GM23338 (cell line): ENCODE measurements around the gene TEX14. TPM values are rescaled to one million over a fixed set of nuclear protein-coding genes. Genes with fewer than 3 reads are reported as not detected.

ENCODE experiments used
- EZH2 ChIP-seq: fragments of 200-600 bp; sonication (generic); IDR thresholded peaks from one replicate; pipeline ENCODE4 v1.8.0; 2017; ENCODE audit warnings: antibody characterized with exemption, mild to moderate bottlenecking, low read depth; ENCODE audit not compliant: unreplicated experiment
- EZH2phosphoT487 ChIP-seq: fragments of 200-600 bp; sonication (generic); IDR thresholded peaks from one replicate; pipeline ENCODE4 v1.8.1; 2018; ENCODE audit warnings: antibody characterized with exemption; ENCODE audit not compliant: unreplicated experiment
- JUNB ChIP-seq: IDR thresholded peaks from one replicate; pipeline ENCODE4 v1.6.1; 2016; ENCODE audit warnings: antibody characterized with exemption; ENCODE audit not compliant: unreplicated experiment
- STAT1 ChIP-seq: IDR thresholded peaks from one replicate; pipeline ENCODE4 v1.6.1; 2016; ENCODE audit warnings: antibody characterized with exemption; ENCODE audit not compliant: unreplicated experiment
- ZNF114 ChIP-seq: fragments of 250-450 bp; sonication (Bioruptor Pico); IDR thresholded peaks from 2 replicates; pipeline ENCODE4 v1.5.0; 2020; ENCODE audit warnings: mild to moderate bottlenecking, moderate library complexity
- ZNF331 ChIP-seq: fragments of 250-450 bp; sonication (Bioruptor Pico); IDR thresholded peaks from 2 replicates; pipeline ENCODE4 v1.5.0; 2020; ENCODE audit warnings: low read depth, mild to moderate bottlenecking, moderate library complexity
- polyA plus RNA-seq: library from polyadenylated mRNA; unstranded; fragments of >200 nt; fragmentation: Nextera tagmentation; extraction: Ambion mirVana; gene quantifications from 2 replicates; pipeline ENCODE4 v1.2.1, GENCODE V29; 2016
- total RNA-seq: library from RNA; depleted of rRNA; stranded (reverse); fragments of >200 nt; shearing (Covaris generic); gene quantifications from 2 replicates; pipeline ENCODE4 v1.2.3, GENCODE V29; 2014
- TF ChIP-seq, protein P1 (sequence below): fragments of 250-450 bp; sonication (Bioruptor Pico); IDR thresholded peaks from 2 replicates; pipeline ENCODE4 v1.5.0; 2020; ENCODE audit warnings: mild to moderate bottlenecking, moderate library complexity
- TF ChIP-seq, protein P2 (sequence below), 2 experiments: fragments of 200-600 bp in 1 of 2; sonication (generic) in 1 of 2; conservative IDR thresholded peaks; 2 replicates each; pipeline versions ENCODE4 v1.5.1 to v1.6.1; 2016 to 2017; ENCODE audit warnings: antibody characterized with exemption in 2 of 2, low read depth in 2 of 2, mild to moderate bottlenecking in 2 of 2, moderate library complexity in 1 of 2
- TF ChIP-seq, protein P3 (sequence below): IDR thresholded peaks from 2 replicates; pipeline ENCODE4 v1.6.1; 2016; ENCODE audit warnings: antibody characterized with exemption

Gene TEX14
- total and polyA plus RNA-seq, 2 experiments from 2014 or later, result 0.80 to 2.6 TPM

DNA sequence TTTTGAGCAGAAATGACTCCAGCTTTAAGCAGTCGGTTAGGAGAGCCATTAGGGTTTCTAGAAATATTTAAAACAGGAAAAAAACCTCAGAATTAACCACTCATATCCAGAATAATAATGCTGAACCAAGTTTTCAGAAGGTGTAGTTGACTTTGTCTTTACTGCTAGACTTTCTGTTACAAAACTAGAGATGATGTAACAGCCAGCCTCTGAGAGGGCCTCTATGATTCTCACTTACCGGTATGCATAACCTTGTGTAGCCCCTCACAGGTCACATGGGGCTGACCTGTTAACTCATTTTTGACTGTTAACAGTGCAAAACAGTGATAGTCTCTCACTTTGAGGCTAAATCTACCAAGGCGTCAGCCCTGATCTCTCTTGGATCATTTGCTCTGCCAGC lies 74.3 kb downstream of the TEX14 start (continued):
- TF ChIP-seq, protein P1, sequence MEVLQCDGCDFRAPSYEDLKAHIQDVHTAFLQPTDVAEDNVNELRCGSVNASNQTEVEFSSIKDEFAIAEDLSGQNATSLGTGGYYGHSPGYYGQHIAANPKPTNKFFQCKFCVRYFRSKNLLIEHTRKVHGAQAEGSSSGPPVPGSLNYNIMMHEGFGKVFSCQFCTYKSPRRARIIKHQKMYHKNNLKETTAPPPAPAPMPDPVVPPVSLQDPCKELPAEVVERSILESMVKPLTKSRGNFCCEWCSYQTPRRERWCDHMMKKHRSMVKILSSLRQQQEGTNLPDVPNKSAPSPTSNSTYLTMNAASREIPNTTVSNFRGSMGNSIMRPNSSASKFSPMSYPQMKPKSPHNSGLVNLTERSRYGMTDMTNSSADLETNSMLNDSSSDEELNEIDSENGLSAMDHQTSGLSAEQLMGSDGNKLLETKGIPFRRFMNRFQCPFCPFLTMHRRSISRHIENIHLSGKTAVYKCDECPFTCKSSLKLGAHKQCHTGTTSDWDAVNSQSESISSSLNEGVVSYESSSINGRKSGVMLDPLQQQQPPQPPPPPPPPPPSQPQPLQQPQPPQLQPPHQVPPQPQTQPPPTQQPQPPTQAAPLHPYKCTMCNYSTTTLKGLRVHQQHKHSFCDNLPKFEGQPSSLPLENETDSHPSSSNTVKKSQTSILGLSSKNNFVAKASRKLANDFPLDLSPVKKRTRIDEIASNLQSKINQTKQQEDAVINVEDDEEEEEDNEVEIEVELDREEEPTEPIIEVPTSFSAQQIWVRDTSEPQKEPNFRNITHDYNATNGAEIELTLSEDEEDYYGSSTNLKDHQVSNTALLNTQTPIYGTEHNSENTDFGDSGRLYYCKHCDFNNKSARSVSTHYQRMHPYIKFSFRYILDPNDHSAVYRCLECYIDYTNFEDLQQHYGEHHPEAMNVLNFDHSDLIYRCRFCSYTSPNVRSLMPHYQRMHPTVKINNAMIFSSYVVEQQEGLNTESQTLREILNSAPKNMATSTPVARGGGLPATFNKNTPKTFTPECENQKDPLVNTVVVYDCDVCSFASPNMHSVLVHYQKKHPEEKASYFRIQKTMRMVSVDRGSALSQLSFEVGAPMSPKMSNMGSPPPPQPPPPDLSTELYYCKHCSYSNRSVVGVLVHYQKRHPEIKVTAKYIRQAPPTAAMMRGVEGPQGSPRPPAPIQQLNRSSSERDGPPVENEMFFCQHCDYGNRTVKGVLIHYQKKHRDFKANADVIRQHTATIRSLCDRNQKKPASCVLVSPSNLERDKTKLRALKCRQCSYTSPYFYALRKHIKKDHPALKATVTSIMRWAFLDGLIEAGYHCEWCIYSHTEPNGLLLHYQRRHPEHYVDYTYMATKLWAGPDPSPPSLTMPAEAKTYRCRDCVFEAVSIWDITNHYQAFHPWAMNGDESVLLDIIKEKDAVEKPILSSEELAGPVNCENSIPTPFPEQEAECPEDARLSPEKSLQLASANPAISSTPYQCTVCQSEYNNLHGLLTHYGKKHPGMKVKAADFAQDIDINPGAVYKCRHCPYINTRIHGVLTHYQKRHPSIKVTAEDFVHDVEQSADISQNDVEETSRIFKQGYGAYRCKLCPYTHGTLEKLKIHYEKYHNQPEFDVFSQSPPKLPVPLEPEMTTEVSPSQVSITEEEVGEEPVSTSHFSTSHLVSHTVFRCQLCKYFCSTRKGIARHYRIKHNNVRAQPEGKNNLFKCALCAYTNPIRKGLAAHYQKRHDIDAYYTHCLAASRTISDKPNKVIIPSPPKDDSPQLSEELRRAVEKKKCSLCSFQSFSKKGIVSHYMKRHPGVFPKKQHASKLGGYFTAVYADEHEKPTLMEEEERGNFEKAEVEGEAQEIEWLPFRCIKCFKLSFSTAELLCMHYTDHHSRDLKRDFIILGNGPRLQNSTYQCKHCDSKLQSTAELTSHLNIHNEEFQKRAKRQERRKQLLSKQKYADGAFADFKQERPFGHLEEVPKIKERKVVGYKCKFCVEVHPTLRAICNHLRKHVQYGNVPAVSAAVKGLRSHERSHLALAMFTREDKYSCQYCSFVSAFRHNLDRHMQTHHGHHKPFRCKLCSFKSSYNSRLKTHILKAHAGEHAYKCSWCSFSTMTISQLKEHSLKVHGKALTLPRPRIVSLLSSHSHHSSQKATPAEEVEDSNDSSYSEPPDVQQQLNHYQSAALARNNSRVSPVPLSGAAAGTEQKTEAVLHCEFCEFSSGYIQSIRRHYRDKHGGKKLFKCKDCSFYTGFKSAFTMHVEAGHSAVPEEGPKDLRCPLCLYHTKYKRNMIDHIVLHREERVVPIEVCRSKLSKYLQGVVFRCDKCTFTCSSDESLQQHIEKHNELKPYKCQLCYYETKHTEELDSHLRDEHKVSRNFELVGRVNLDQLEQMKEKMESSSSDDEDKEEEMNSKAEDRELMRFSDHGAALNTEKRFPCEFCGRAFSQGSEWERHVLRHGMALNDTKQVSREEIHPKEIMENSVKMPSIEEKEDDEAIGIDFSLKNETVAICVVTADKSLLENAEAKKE (CRISPR knock-in tag), result no peak
- TF ChIP-seq EZH2phosphoT487 (no peak), STAT1 (no peak), EZH2 (no peak), ZNF114 (no peak), ZNF331 (CRISPR knock-in tag) (no peak), JUNB (no peak)
- TF ChIP-seq, protein P2, sequence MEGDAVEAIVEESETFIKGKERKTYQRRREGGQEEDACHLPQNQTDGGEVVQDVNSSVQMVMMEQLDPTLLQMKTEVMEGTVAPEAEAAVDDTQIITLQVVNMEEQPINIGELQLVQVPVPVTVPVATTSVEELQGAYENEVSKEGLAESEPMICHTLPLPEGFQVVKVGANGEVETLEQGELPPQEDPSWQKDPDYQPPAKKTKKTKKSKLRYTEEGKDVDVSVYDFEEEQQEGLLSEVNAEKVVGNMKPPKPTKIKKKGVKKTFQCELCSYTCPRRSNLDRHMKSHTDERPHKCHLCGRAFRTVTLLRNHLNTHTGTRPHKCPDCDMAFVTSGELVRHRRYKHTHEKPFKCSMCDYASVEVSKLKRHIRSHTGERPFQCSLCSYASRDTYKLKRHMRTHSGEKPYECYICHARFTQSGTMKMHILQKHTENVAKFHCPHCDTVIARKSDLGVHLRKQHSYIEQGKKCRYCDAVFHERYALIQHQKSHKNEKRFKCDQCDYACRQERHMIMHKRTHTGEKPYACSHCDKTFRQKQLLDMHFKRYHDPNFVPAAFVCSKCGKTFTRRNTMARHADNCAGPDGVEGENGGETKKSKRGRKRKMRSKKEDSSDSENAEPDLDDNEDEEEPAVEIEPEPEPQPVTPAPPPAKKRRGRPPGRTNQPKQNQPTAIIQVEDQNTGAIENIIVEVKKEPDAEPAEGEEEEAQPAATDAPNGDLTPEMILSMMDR (conservative IDR thresholded peaks at IDR 0.05; ENCODE audit: low read depth in 2 of 2), result no peak
- TF ChIP-seq, protein P3, sequence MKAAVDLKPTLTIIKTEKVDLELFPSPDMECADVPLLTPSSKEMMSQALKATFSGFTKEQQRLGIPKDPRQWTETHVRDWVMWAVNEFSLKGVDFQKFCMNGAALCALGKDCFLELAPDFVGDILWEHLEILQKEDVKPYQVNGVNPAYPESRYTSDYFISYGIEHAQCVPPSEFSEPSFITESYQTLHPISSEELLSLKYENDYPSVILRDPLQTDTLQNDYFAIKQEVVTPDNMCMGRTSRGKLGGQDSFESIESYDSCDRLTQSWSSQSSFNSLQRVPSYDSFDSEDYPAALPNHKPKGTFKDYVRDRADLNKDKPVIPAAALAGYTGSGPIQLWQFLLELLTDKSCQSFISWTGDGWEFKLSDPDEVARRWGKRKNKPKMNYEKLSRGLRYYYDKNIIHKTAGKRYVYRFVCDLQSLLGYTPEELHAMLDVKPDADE, result no peak
